ENCODE results near the gene MSGN1.

The MSGN1 gene

GRCh38 chr2:17800219-17800618 is 16.0 kb upstream of the MSGN1 start:
- Histone ChIP-seq H3K4me3 (ENCODE audit: low read depth, low read length) (no peak overlapping the region), H3K9me3 (ENCODE audit: control insufficient read depth, insufficient read depth, low read depth, low read length) (no peaks in the 10 kb centered on the region), H3K36me3 (ENCODE audit: control insufficient read depth in 2 of 2, insufficient read depth in 1 of 2, low read length in 2 of 2) (no peaks in the 10 kb centered on the region), H3K4me1 (ENCODE audit: control insufficient read depth, insufficient read depth, low read length) (peaks cover 6% of the 10 kb centered on the region), H3K27ac (ENCODE audit: extremely low read depth, low read depth, low read length) (no peak overlapping the region)
- CTCF ChIA-PET: interaction anchor here (0.7 to 1.0 kb wide), 3 partner anchors 24 to 207 kb away, joined by 3 to 5 read pairs (median 4); no protein-coding TSS in a partner anchor
- TF ChIP-seq ZNF747 (tag by site-specific recombination; IDR thresholded peaks at IDR 0.05) (no peak), ZNF704 (tag by site-specific recombination; IDR thresholded peaks at IDR 0.05) (no peak), ZNF473 (tag by site-specific recombination; IDR thresholded peaks at IDR 0.05) (no peak), PRDM1 (tag by site-specific recombination; IDR thresholded peaks at IDR 0.05) (no peak), HOXC10 (CRISPR knock-in tag; IDR thresholded peaks at IDR 0.05) (no peak), ZEB2 (tag by site-specific recombination; IDR thresholded peaks at IDR 0.05) (no peak), ZNF202 (tag by site-specific recombination; IDR thresholded peaks at IDR 0.05; ENCODE audit: borderline replicate concordance) (no peak), ZXDB (tag by site-specific recombination; IDR thresholded peaks at IDR 0.05) (no peak)
- TF ChIP-seq, protein P1, sequence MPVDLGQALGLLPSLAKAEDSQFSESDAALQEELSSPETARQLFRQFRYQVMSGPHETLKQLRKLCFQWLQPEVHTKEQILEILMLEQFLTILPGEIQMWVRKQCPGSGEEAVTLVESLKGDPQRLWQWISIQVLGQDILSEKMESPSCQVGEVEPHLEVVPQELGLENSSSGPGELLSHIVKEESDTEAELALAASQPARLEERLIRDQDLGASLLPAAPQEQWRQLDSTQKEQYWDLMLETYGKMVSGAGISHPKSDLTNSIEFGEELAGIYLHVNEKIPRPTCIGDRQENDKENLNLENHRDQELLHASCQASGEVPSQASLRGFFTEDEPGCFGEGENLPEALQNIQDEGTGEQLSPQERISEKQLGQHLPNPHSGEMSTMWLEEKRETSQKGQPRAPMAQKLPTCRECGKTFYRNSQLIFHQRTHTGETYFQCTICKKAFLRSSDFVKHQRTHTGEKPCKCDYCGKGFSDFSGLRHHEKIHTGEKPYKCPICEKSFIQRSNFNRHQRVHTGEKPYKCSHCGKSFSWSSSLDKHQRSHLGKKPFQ (tag by site-specific recombination; IDR thresholded peaks at IDR 0.05): no peak
- POLR2A ChIA-PET: no interaction called here

DNA sequence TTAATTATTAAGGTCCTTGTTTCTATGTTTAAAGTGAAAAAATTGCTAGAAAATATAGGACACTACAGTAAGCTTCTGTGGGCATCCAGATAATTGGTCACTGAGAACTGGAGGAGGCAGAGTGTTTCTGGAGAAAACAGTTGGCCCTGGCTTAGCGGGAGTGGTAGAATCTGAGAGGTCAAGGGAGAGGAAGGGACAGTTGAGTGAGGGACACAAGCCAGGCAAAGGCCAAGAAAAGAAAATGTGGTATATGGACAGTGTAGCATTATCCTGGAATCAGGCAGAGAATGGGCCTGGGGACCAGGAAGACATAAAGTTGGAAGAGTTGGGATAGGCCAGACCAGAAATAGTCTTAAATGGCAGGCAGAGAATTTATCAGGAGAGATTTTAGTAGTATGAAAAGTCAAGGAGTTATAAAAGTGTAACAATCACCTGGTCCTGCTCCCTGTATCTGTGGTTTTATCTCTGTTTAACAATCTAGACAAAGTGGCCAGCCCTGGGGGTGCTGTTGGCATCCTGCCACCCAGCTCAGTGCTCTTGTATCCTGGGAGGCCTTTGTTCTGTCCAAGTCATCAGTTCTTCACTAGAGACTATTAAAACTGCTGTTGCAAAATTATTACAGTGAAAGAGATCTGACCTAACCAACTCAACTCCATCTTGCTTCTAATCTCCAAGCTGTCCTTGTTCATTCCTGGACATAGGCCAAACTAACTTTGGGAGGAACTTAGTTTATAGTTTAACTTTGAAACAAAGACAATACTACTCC is 15.4 kb upstream of the MSGN1 start:
- POLR2A ChIA-PET: no interaction called here
- H3K9me3 ChIP-seq (ENCODE audit: control insufficient read depth, insufficient read depth, low read depth, low read length): no peaks in the 10 kb centered on the region
- peaks cover 6% of the 10 kb centered on the region for H3K4me1 ChIP-seq (ENCODE audit: control insufficient read depth, insufficient read depth, low read length)
- H3K27ac ChIP-seq (ENCODE audit: extremely low read depth, low read depth, low read length): no peak overlapping the region
- no peaks in the 10 kb centered on the region for H3K36me3 ChIP-seq (ENCODE audit: control insufficient read depth in 2 of 2, insufficient read depth in 1 of 2, low read length in 2 of 2)
- H3K4me3 ChIP-seq (ENCODE audit: low read depth, low read length): no peak overlapping the region
- CTCF ChIA-PET: interaction anchor here (0.5 to 1.0 kb wide), 3 partner anchors 15 to 349 kb away, joined by 3 to 4 read pairs (median 4); partner anchors contain the start of gene MSGN1
- TF ChIP-seq, protein P2, sequence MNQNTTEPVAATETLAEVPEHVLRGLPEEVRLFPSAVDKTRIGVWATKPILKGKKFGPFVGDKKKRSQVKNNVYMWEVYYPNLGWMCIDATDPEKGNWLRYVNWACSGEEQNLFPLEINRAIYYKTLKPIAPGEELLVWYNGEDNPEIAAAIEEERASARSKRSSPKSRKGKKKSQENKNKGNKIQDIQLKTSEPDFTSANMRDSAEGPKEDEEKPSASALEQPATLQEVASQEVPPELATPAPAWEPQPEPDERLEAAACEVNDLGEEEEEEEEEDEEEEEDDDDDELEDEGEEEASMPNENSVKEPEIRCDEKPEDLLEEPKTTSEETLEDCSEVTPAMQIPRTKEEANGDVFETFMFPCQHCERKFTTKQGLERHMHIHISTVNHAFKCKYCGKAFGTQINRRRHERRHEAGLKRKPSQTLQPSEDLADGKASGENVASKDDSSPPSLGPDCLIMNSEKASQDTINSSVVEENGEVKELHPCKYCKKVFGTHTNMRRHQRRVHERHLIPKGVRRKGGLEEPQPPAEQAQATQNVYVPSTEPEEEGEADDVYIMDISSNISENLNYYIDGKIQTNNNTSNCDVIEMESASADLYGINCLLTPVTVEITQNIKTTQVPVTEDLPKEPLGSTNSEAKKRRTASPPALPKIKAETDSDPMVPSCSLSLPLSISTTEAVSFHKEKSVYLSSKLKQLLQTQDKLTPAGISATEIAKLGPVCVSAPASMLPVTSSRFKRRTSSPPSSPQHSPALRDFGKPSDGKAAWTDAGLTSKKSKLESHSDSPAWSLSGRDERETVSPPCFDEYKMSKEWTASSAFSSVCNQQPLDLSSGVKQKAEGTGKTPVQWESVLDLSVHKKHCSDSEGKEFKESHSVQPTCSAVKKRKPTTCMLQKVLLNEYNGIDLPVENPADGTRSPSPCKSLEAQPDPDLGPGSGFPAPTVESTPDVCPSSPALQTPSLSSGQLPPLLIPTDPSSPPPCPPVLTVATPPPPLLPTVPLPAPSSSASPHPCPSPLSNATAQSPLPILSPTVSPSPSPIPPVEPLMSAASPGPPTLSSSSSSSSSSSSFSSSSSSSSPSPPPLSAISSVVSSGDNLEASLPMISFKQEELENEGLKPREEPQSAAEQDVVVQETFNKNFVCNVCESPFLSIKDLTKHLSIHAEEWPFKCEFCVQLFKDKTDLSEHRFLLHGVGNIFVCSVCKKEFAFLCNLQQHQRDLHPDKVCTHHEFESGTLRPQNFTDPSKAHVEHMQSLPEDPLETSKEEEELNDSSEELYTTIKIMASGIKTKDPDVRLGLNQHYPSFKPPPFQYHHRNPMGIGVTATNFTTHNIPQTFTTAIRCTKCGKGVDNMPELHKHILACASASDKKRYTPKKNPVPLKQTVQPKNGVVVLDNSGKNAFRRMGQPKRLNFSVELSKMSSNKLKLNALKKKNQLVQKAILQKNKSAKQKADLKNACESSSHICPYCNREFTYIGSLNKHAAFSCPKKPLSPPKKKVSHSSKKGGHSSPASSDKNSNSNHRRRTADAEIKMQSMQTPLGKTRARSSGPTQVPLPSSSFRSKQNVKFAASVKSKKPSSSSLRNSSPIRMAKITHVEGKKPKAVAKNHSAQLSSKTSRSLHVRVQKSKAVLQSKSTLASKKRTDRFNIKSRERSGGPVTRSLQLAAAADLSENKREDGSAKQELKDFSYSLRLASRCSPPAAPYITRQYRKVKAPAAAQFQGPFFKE (tag by site-specific recombination; IDR thresholded peaks at IDR 0.05; ENCODE audit: borderline replicate concordance): no peak
- TF ChIP-seq, protein P3, sequence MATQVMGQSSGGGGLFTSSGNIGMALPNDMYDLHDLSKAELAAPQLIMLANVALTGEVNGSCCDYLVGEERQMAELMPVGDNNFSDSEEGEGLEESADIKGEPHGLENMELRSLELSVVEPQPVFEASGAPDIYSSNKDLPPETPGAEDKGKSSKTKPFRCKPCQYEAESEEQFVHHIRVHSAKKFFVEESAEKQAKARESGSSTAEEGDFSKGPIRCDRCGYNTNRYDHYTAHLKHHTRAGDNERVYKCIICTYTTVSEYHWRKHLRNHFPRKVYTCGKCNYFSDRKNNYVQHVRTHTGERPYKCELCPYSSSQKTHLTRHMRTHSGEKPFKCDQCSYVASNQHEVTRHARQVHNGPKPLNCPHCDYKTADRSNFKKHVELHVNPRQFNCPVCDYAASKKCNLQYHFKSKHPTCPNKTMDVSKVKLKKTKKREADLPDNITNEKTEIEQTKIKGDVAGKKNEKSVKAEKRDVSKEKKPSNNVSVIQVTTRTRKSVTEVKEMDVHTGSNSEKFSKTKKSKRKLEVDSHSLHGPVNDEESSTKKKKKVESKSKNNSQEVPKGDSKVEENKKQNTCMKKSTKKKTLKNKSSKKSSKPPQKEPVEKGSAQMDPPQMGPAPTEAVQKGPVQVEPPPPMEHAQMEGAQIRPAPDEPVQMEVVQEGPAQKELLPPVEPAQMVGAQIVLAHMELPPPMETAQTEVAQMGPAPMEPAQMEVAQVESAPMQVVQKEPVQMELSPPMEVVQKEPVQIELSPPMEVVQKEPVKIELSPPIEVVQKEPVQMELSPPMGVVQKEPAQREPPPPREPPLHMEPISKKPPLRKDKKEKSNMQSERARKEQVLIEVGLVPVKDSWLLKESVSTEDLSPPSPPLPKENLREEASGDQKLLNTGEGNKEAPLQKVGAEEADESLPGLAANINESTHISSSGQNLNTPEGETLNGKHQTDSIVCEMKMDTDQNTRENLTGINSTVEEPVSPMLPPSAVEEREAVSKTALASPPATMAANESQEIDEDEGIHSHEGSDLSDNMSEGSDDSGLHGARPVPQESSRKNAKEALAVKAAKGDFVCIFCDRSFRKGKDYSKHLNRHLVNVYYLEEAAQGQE (tag by site-specific recombination; IDR thresholded peaks at IDR 0.05): no peak
- no peak for TF ChIP-seq ZNF544 (tag by site-specific recombination; IDR thresholded peaks at IDR 0.05)
- no peak for TF ChIP-seq PBX3 (CRISPR knock-in tag; IDR thresholded peaks at IDR 0.05)
- TF ChIP-seq SALL2 (tag by site-specific recombination; IDR thresholded peaks at IDR 0.05; ENCODE audit: borderline replicate concordance): no peak
- TF ChIP-seq ZNF585B (tag by site-specific recombination; IDR thresholded peaks at IDR 0.05): peak; percentile 79
- no peak for TF ChIP-seq ZBTB1 (tag by site-specific recombination; IDR thresholded peaks at IDR 0.05)
- no peak for TF ChIP-seq ZNF341 (tag by site-specific recombination; IDR thresholded peaks at IDR 0.05; ENCODE audit: low read depth)
- no peak for TF ChIP-seq ZFP41 (tag by site-specific recombination; IDR thresholded peaks at IDR 0.05; ENCODE audit: borderline replicate concordance)
- TF ChIP-seq ZNF211 (tag by site-specific recombination; IDR thresholded peaks at IDR 0.05; ENCODE audit: low read depth): no peak
- TF ChIP-seq GLIS1 (tag by site-specific recombination; IDR thresholded peaks at IDR 0.05): peak; percentile 84
- no peak for TF ChIP-seq ZNF2 (tag by site-specific recombination; IDR thresholded peaks at IDR 0.05)

All from HEK293 (cell line).